CD14-positive monocyte (primary cell): ENCODE data around the gene YTHDC2. TPM values are rescaled to one million over a fixed set of nuclear protein-coding genes. Genes with fewer than 3 reads are reported as not detected.

Experiments used
- DNase-seq, 3 donors: peaks; one replicate each; pipeline ENCODE4 v3.0.0-alpha.2; 2011 to 2022
- H2AFZ ChIP-seq: 2 replicates; pipeline ENCODE4 v1.6.0; 2012; ENCODE audit warnings: mild to moderate bottlenecking, low read depth, low read length, inconsistent platforms; ENCODE audit not compliant: insufficient read depth, poor library complexity, severe bottlenecking
- H3K27ac ChIP-seq, 2 donors: 1 replicate in 1 of 2; 2 replicates in 1 of 2; pipeline ENCODE4 v1.5.1; 2012 to 2013; ENCODE audit warnings: low read length in 2 of 2, control low read depth in 1 of 2, inconsistent platforms in 1 of 2, low read depth in 1 of 2, mild to moderate bottlenecking in 1 of 2
- H3K27me3 ChIP-seq, 2 donors: one replicate each; pipeline versions ENCODE4 v1.6.0 to v1.6.1; 2011 to 2013; ENCODE audit warnings: low read length in 2 of 2; ENCODE audit not compliant: control insufficient read depth in 2 of 2, insufficient read depth in 2 of 2
- H3K36me3 ChIP-seq, 2 donors: replicated peaks in 1 of 2; 1 replicate in 1 of 2; 2 replicates in 1 of 2; pipeline versions ENCODE4 v1.5.1 to v1.6.1; 2012 to 2013; ENCODE audit warnings: low read length in 2 of 2, control low read depth in 1 of 2, inconsistent platforms in 1 of 2, mild to moderate bottlenecking in 1 of 2; ENCODE audit not compliant: insufficient read depth in 2 of 2, control insufficient read depth in 1 of 2
- H3K4me1 ChIP-seq, 2 donors: 1 replicate in 1 of 2; 2 replicates in 1 of 2; pipeline versions ENCODE4 v1.5.1 to v1.6.1; 2012 to 2013; ENCODE audit warnings: low read length in 2 of 2, control low read depth in 1 of 2, inconsistent platforms in 1 of 2, mild to moderate bottlenecking in 1 of 2, moderate library complexity in 1 of 2; ENCODE audit not compliant: insufficient read depth in 2 of 2, control insufficient read depth in 1 of 2
- H3K4me2 ChIP-seq: replicated peaks from 2 replicates; pipeline ENCODE3; 2012; ENCODE audit warnings: low read length, moderate library complexity, mild to moderate bottlenecking; ENCODE audit not compliant: poor library complexity, severe bottlenecking; ENCODE audit errors: extremely low read depth
- H3K4me3 ChIP-seq, 3 experiments: fragments of 200-600 bp in 1 of 3; sonication (generic) in 1 of 3; replicated peaks in 1 of 3; 1 replicate in 2 of 3; 2 replicates in 1 of 3; pipeline ENCODE4 v1.5.1; 2011 to 2013; ENCODE audit warnings: low read length in 3 of 3, mild to moderate bottlenecking in 3 of 3, control low read depth in 2 of 3, low read depth in 2 of 3, inconsistent platforms in 1 of 3, moderate library complexity in 1 of 3
- H3K79me2 ChIP-seq: 2 replicates; pipeline ENCODE4 v1.6.0; 2012; ENCODE audit warnings: mild to moderate bottlenecking, control low read depth, inconsistent platforms, low read length, moderate library complexity; ENCODE audit not compliant: insufficient read depth
- H3K9ac ChIP-seq: 2 replicates; pipeline ENCODE4 v1.6.0; 2017; ENCODE audit warnings: low read length, mild to moderate bottlenecking; ENCODE audit not compliant: insufficient read depth, poor library complexity, severe bottlenecking
- H3K9me3 ChIP-seq, 2 donors: replicated peaks in 1 of 2; 1 replicate in 1 of 2; 2 replicates in 1 of 2; pipeline versions ENCODE4 v1.5.1 to v1.6.1; 2012 to 2013; ENCODE audit warnings: low read length in 2 of 2, control low read depth in 1 of 2; ENCODE audit not compliant: control insufficient read depth in 1 of 2, insufficient read depth in 1 of 2
- H4K20me1 ChIP-seq: 2 replicates; pipeline ENCODE4 v1.6.0; 2012; ENCODE audit warnings: mild to moderate bottlenecking, low read length, control low read depth, moderate library complexity; ENCODE audit not compliant: insufficient read depth
- H3K27ac Mint-ChIP-seq, 7 donors: one replicate each; pipeline ENCODE4 v1.8.0; 2020; ENCODE audit warnings: mild to moderate bottlenecking in 7 of 7, mixed read lengths in 7 of 7, moderate library complexity in 6 of 7, inconsistent platforms in 2 of 7
- H3K27me3 Mint-ChIP-seq, 3 donors: one replicate each; pipeline ENCODE4 v1.8.0; 2021 to 2022; ENCODE audit warnings: low read depth in 3 of 3, mild to moderate bottlenecking in 3 of 3, mixed read lengths in 3 of 3, moderate library complexity in 3 of 3, inconsistent platforms in 1 of 3
- H3K36me3 Mint-ChIP-seq, 2 donors: one replicate each; pipeline ENCODE4 v1.8.0; 2020; ENCODE audit warnings: mixed read lengths in 2 of 2, inconsistent platforms in 1 of 2, mild to moderate bottlenecking in 1 of 2
- H3K4me1 Mint-ChIP-seq: one replicate; pipeline ENCODE4 v1.8.0; 2020; ENCODE audit warnings: mild to moderate bottlenecking, mixed read lengths
- H3K4me3 Mint-ChIP-seq, 2 donors: one replicate each; pipeline ENCODE4 v1.8.0; 2020; ENCODE audit warnings: mild to moderate bottlenecking in 2 of 2, mixed read lengths in 2 of 2, moderate library complexity in 1 of 2
- H3K9me3 Mint-ChIP-seq, 7 donors: one replicate each; pipeline ENCODE4 v1.8.0; 2020 to 2022; ENCODE audit warnings: mixed read lengths in 7 of 7, mild to moderate bottlenecking in 6 of 7, moderate library complexity in 6 of 7, inconsistent platforms in 2 of 7
- CTCF ChIP-seq: fragments of 200-600 bp; IDR thresholded peaks from one replicate; pipeline ENCODE4 v1.8.0; 2022; ENCODE audit warnings: antibody characterized with exemption, mild to moderate bottlenecking
- WGBS: methylation state at CpG from one replicate; pipeline ENCODE4 v1.1.5; 2013; ENCODE audit warnings: missing lambda C conversion rate; ENCODE audit not compliant: insufficient coverage; 5-methylcytosine and 5-hydroxymethylcytosine counted together
- intact Hi-C, 2 donors: fragments of 100-400 bp; cut with micrococcal nuclease; formaldehyde crosslinking; loops; one replicate each; pipeline versions ENCODE4 v1.15.0 to v1.15.1; 2023
- polyA plus RNA-seq, 3 donors: library from polyadenylated mRNA; depleted of rRNA in 1 of 3; unstranded in 2 of 3; stranded (reverse) in 1 of 3; fragments of 300-500 nt in 2 of 3; fragments of >200 nt in 1 of 3; fragmentation: Illumina TruSeq in 2 of 3; gene quantifications; 1 replicate in 2 of 3; 2 replicates in 1 of 3; pipeline ENCODE4 v1.2.3, GENCODE V29; 2012 to 2021

Gene YTHDC2
- polyA plus RNA-seq, 3 donors, result 5.8 to 10.3 (median 10.3) TPM

DNA sequence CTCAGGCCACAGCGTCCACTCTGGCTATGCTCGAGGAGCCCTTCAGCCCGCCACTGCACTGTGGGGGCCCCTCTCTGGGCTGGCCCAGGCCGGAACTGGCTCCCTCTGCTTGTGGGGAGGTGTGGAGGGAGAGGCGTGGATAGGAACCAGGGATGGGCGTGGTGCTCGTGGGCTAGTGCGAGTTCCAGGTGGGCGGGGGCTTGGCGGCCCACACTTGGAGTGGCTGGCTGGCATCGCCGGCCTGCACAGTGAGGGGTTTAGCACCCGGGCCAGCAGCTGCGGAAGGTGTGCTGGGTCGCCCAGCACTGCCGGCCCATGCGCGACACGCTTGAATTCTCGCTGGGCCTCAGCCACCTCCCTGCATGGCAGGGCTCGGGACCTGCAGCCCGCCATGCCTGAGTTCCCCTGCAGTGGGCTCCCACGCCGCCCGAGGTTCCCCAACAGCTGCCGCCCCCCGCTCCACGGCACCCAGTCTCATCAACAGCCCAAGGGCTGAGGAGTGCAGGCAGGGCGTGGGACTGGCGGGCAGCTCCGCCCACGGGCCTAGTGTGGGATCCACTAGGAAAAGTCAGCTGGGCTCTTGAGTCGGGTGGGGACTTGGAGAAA is 103.8 kb downstream of the YTHDC2 start:
- Mint-ChIP-seq H3K27me3 (peaks cover 2 to 8% (median 3%) of the 10 kb centered on the region in 3 donors), H3K4me1 (no peaks in the 10 kb centered on the region), H3K36me3 (no peaks in the 10 kb centered on the region), H3K27ac (no peak overlapping the region), H3K4me3 (no peak overlapping the region), H3K9me3 (peaks cover 0 to 8% (median 5%) of the 10 kb centered on the region in 7 donors)
- no peak for DNase-seq
- Histone ChIP-seq H3K79me2 (no peaks in the 10 kb centered on the region), H3K4me3 (no peak overlapping the region), H3K27ac (no peak overlapping the region), H2AFZ (no peak overlapping the region), H3K36me3 (no peaks in the 10 kb centered on the region), H3K4me1 (no peaks in the 10 kb centered on the region), H3K9ac (no peak overlapping the region), H3K4me2 (no peak overlapping the region), H3K9me3 (no peaks in the 10 kb centered on the region), H3K27me3 (no peaks in the 10 kb centered on the region), H4K20me1 (no peaks in the 10 kb centered on the region)
- intact Hi-C loops, result loop anchor here in 1 of 2 donors (10.0 kb wide), 1 partner anchor 838 kb away; no protein-coding TSS in a partner anchor
- no peak for TF ChIP-seq CTCF
- whole genome bisulfite sequencing, result 99% methylated on average over 31 of the region's 33 CpGs

- H3K4me1 Mint-ChIP-seq, result no peaks in the 10 kb centered on the region
- H3K4me2 ChIP-seq, result no peak overlapping the region
- no peaks in the 10 kb centered on the region for H3K27me3 ChIP-seq
- H3K36me3 ChIP-seq, result no peaks in the 10 kb centered on the region
- no peaks in the 10 kb centered on the region for H3K36me3 Mint-ChIP-seq
- H3K4me3 ChIP-seq, result no peak overlapping the region
- no peak for DNase-seq
- no peak overlapping the region for H3K27ac Mint-ChIP-seq
- peaks cover 6 to 9% (median 7%) of the 10 kb centered on the region in 3 donors for H3K27me3 Mint-ChIP-seq
- no peaks in the 10 kb centered on the region for H3K79me2 ChIP-seq
- TF ChIP-seq CTCF, result no peak
- H3K27ac ChIP-seq, result no peak overlapping the region
- no peak overlapping the region for H3K4me3 Mint-ChIP-seq
- intact Hi-C loops, result no loop called here
- no peaks in the 10 kb centered on the region for H3K9me3 ChIP-seq
- H2AFZ ChIP-seq, result no peak overlapping the region
- no peaks in the 10 kb centered on the region for H3K4me1 ChIP-seq
- H3K9ac ChIP-seq, result no peak overlapping the region
- H4K20me1 ChIP-seq, result no peaks in the 10 kb centered on the region
- peaks cover 0 to 3% (median 3%) of the 10 kb centered on the region in 7 donors for H3K9me3 Mint-ChIP-seq
These were observed 119.5 kb downstream of the YTHDC2 start for GRCh38 chr5:113632996-113633395.
